Amniotic epithelial cell (primary cell): ENCODE data around the gene CCDC85B.
A peak's percentile ranks its signal among the peaks of the same experiment; 100 is the strongest.
"Not testable (repeated sequence)": the region's sequence is repeated elsewhere in the genome, so short reads cannot be mapped to it uniquely, and the experiment has no call there.

Source experiments
- DNase-seq: peaks from one replicate; pipeline ENCODE4 v3.0.0-alpha.2; 2010; ENCODE audit warnings: low read depth

CCDC85B gene

DNA sequence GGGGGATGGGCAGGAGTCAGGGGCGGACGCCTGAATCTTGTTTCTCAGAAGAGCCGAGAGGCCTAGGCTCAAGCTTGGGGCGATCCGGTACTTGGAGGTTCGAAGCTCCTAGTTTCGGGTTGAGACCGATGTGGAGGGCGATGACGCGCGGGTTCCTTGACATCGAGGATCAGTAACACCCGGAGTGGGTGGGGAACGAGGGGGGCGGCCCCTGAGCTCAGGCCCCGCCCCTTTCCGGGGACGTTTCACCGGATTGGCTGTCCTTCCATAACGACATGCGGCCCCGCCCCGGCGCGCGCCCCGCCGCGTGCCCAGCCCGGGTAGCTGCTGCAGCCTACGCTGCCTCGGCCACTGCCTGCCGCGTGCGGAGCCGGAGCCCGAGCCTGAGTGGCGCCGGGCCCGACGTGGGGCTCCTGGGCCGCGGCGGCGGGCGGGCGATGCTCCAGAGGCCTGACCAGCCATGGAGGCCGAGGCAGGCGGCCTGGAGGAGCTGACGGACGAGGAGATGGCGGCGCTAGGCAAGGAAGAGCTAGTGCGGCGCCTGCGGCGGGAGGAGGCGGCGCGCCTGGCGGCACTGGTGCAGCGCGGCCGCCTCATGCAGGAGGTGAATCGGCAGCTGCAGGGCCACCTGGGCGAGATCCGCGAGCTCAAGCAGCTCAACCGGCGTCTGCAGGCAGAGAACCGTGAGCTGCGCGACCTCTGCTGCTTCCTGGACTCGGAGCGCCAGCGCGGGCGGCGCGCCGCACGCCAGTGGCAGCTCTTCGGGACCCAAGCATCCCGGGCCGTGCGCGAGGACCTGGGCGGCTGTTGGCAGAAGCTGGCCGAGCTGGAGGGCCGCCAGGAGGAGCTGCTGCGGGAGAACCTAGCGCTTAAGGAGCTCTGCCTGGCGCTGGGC, at the start of gene CCDC85B:
Gene CCDC85B, plus strand, starts transcription at position 350 of the 895 bp plus-strand sequence. Its CDS starts 111 bp downstream, at position 461.
- DNase-seq = peak; percentile 89

- DNase-seq = no peak
Measured at GRCh38 chr11:65842144-65842543, 48.3 kb upstream of the CCDC85B start.

DNA sequence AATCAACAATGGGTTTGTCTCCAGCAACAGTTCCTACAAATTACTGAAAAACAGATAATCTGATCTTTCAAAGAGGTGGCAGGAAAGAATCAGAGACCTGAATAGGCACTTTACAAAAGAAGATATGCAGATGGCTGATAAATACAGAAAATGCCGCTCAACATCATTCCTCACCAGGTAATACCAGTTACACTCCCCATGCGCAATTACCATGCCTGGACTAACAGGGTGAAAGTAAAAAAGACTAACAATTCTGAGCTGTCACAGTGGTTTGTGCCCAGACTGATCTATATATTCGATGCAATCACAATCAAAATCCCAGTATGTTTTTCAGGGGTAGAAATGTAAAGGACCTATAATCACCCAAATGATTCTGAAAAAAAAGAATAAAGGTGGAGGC, 46.7 kb upstream of the CCDC85B start:
- DNase-seq = no peak

DNA sequence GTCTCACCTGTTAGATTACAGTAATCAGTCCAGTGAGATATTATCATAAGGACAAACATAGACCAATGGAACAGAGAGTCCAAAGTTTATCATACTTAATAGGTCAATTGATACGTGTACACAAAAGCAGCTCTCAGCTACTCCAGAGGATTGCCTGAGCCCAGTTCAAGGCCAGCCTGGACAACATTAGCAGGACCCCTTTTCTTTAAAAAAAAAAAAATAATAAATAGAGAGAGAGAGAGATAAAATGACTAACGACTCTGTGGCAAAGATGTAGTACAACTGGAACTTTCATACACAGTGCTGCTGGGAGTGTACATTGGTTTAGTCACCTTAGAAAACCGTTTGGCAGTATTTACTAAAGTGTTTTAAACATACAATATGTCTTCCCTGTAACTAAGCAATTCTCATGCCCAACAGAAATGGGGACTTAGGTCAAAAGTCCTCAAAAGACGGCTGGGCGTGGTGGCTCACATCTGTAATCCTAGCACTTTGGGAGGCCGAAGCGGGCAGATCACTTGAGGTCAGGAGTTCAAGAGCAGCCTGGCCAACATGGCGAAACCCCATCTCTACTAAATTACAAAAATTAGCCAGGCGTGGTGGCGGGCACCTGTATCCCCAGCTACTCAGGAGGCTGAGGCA, 46.1 kb upstream of the CCDC85B start:
- DNase-seq = no peak

GRCh38 chr11:65847746-65848145, 42.7 kb upstream of the CCDC85B start:
- no peak for DNase-seq

DNA sequence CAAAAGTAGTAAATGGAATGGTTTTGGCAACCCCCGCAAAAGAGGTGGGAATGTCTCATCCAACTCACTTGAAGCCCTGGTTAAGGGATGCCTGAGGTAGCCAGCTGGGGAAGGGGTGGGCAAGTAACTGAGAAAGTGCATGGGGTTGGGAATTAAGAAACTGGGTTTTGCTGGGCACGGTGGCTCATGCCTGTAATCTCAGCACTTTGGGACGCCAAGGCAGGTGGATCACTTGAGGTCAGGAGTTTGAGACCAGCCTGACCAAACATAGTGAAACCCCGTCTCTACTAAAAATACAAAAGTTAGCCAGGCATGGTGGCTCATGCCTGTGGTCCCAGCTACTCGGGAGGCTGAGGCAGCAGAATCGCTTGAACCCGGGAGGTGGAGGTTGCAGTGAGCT, 41.8 kb upstream of the CCDC85B start:
- not testable (repeated sequence) for DNase-seq

DNA sequence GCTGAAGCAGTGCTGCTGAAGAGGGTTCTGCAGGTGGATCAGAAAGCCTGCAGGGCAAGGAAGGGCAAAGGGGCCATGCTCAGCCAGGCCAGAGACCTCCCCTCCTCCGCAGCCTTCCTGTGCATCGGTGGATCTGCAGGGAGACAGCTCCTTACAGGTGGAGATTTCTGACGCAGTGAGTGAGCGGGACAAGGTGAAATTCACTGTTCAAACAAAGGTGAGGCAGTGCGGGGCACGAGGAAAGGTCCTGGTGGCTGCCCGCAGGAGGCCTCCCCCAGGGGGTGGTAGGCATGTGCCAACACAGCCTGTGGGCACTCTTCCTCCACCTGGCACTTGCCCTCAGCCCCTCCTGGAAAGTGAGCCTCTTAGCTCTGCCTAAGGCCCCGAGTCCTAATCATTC, 41.1 kb upstream of the CCDC85B start:
- no peak for DNase-seq

DNA sequence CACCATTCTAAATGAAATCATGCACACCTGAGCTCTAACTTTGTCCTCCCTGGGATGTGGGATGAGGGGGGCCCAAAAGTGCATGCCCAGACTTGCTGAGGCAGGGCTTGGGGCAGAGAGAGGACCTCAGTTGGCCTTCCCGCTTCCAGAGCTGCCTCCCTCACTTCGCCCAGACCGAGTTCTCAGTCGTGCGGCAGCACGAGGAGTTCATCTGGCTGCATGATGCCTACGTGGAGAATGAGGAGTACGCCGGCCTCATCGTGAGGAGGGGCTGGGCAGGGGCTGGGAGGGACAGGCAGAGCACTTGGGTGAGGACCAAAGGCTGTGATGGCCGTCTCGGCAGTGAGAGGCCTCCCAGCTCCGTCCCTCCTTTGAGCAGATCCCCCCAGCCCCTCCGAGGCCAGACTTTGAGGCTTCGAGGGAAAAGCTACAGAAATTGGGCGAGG, 40.7 kb upstream of the CCDC85B start:
- no peak for DNase-seq

DNA sequence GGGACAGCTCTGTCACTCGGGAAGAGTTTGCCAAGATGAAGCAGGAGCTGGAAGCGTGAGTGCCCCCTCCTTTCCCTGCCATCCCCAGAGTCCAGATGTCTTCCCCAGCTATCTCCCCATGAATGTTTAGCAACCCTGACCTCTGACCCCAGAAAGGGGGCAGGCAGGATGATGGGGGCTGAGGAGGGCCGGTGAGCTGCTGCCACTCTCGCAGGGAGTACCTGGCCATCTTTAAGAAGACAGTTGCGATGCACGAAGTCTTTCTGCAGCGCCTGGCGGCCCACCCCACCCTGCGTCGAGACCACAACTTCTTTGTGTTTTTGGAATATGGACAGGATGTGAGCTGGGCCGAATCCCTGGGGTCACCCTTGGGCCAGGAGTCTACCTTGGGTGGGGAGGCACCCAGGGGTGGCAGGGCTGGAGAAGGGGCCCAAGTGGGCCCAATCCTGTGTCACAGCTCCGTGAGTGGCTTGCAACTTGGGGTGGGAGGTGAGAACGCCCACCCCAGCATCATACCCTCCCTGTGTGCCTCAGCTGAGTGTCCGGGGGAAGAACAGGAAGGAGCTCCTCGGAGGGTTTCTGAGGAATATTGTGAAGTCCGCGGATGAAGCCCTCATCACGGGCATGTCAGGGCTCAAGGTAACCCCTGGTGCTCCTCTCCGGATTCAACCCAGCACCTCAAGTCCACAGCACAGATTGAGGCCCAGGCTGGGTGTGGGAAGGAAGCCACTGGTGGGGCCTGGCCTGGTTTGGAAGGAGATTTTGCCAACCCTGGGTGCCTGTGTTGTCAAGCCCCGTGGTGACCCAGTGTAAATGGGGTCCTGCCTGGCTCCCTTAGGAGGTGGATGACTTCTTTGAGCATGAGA, 40.0 kb upstream of the CCDC85B start:
- no peak for DNase-seq

DNA sequence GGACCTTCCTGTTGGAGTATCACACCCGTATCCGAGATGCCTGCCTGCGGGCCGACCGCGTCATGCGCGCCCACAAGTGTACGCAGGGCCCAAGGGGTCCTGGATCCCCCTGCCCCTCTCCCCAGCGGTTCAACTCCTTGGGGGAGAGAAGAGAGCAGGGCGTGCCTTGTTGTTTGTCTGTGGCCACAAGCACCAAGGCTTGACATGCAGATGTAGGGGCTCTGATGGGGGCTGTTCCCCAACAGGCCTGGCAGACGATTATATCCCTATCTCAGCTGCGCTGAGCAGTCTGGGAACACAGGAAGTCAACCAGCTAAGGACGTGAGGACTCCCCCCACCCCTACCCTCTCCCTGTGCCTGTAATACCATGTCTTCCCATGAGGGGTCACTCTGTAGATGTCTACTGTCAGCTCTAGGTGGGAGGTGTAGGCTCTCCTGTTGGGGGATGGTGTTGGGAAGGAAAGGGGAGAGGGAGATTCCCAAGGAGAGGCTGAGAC, 39.3 kb upstream of the CCDC85B start:
- DNase-seq = peak; percentile 34

DNA sequence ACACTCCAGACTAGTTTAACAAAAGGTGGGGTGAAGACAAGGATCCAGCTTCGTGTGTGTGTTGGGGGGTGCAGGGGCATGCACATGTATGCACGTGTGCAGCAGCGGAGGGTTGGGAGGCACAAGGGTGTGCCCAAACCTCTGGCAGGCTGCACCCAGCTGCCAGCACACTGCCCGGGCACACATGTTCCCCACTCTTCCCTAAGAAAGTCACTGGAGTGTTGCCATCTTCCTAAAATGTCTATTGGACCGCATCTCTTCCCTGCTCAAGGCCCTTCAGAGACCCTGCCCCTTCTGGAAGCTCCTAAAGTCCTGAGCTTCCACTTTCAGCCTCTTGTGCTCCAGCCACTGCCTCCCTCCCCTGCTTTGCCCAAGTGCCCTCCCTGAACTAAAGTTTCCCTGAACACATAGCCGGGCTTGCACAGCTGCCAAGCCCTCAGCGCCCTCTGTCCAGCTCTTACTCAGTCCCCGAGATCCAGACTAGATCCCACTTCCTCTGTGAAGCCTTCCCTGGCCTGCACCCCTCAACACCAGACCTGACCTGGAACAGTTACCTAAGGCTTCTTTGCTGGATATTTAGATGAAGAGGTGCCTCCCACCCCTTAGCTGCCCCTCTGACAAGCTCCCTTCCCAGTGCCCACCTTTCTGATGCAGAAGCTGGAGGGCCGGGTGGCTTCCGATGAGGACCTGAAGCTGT, 38.5 kb upstream of the CCDC85B start:
- DNase-seq = no peak

GRCh38 chr11:65852508-65853245, 37.8 kb upstream of the CCDC85B start:
- no peak for DNase-seq

- DNase-seq = no peak
Measured at GRCh38 chr11:65853246-65853979, 37.1 kb upstream of the CCDC85B start.

GRCh38 chr11:65854161-65854592, 36.3 kb upstream of the CCDC85B start:
- DNase-seq = no peak

DNA sequence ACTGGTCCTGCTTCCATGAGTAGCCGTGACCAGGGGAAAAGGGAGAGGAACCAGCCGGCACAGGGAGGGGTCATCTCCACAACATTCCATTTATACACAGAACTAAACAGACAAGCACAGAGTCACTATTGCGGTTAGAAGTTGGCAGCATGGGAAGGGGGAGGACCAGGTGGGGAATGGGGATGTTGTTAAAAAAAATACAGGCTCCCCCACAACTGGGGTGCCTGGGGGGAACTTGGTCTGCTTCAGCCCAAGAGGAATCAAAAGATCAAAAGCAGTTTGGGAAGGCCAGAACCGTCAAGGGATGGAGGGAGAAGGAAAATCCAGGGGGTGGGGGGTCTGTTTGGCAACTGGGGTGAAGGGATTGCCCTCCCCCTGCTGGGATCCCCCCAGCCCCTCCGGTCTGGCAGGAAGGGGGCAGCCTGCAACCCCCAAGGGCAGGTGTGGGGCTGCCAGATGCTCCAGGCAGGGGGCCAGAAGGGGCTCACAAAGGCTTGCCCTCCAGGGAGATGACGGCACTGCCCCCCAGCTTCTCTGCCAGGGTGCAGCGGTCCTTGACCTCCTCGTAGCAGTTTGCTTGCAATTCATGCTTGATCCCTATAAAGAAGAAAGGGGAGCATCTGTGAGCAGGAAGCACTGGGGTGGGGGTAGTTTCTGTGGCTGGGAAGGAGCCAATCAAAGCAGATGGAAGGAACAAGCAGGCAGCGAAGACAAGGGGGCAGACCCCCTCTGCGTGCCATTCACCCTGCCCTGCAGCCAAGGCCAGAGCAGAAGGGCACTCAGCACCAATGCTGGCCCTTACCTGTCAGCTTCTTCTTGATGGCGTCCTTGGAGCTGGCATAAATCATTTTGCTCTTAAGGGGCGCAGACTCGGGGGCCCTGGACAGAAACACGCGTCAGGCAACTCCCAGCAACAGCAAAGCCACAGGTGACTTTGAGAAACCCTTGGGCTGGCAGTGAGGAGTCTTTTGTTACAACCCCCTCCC, 35.3 kb upstream of the CCDC85B start:
- no peak for DNase-seq

DNA sequence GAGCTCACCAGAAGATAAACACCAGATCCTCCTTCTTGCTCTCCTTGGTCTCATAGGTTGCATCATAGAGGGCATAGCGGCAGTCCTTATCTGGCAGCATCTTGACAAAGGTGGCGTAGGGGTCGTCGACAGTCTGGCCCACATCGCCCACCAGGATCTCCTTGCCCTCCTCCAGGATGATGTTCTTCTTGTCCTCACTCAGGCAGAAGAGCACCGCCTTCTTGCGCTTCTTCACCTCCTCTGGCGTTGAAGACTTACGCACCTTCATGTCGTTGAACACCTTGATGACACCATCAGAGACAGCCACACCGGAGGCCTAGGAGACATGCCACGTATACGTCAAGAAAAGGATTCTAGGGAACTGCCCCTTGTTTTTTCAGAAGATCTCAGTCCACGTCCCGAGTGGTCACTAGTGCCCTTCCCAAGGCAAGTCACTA, 34.5 kb upstream of the CCDC85B start:
- peak; percentile 39 for DNase-seq

- peak; percentile 55 for DNase-seq
Measured at GRCh38 chr11:65856689-65857499, 33.6 kb upstream of the CCDC85B start.

- DNase-seq = no peak
Measured at GRCh38 chr11:65857500-65857852, 33.0 kb upstream of the CCDC85B start.
